Right ventricle myocardium superior (tissue), 1 donor: ENCODE data around the gene CFAP91. TPM values are rescaled to one million over a fixed set of nuclear protein-coding genes. Genes with fewer than 3 reads are reported as not detected.

Experiments used
- ATAC-seq: fragments of 200-7000 bp; cut with Tn5 transposase; one replicate; pipeline ENCODE4 v1.9.1; 2020; ENCODE audit warnings: mild to moderate bottlenecking; ENCODE audit not compliant: poor library complexity
- DNase-seq: peaks from one replicate; pipeline ENCODE4 v3.0.0-alpha.2; 2020
- intact Hi-C: fragments of 100-400 bp; cut with DNase I; formaldehyde crosslinking; loops from one replicate; pipeline ENCODE4 v1.11.2; 2022
- total RNA-seq: library from RNA; stranded (reverse); fragmentation: NEBNext Ultra II Directional; extraction: Animal tissue kit (Norgen Biotek cat#: 25700); gene quantifications from one replicate; pipeline ENCODE4 v1.2.1, GENCODE V29; 2021
- donor health status: DM: no; HTN: yes; CAD: no; lungs with severe emphysema.

The CFAP91 gene
- total RNA-seq, 1 donor from 2014 or later, result 0.75 TPM

DNA sequence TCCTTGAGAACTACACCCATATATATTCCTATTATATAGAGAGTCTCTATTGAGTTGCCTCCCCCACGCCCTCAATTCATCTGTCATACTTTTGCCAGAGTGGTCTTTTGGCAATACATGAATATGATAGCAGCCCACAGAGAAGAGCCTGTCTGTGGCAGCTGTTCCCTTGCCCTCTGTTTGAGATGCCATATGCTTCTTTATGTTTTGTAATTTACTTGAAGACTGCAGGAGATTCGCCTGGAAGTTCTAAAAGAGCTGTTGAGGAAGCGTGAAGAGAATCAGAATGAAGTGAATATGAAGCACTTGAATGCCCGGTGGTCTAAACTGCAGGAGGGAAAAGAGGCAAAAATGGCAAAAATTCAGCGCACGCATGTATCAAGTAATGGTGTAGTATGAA, 27.2 kb downstream of the CFAP91 start:
- no peak for DNase-seq
- intact Hi-C loops, result no loop called here
- no peak for ATAC-seq

DNA sequence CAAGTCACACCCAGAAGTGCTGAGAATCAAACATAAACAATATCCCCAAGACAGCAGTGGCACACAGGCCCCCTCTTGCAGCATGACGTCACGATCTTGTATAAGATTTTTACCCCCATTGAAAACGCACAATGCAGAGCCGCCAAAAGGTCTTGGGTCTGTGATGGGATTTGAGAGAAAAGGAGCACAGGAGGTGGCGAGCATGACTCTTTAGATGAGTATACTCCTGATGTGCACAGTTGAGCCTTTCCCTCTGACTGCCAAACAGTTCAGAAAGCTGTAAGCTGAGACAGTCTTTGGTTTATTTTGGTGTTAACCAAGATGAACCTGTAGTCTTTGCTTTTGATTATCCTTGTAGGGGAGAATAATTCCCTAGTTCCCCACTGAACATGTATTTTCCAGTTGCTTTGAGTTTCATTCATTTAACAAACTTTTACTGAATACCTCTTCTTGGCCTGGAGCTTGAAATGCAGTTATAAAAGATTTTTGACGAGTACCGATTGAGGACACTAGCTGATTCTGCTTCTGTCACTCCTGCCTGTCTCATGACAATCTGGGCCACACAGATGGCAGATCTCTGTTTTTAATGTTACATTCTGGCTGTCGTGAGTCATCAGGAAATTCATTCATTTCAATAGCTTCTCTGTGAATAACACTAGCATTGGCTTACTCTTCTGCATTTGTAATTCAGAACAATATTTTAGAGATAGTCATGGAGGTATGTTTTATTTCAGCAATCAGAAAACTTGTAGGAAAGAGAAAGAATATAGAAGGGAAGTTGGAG, 28.9 kb downstream of the CFAP91 start:
- intact Hi-C loops, result no loop called here
- DNase-seq (no peak), ATAC-seq (no peak)

GRCh38 chr3:119733812-119734211, 31.0 kb downstream of the CFAP91 start:
- intact Hi-C loops, result no loop called here
- DNase-seq (no peak), ATAC-seq (no peak)

DNA sequence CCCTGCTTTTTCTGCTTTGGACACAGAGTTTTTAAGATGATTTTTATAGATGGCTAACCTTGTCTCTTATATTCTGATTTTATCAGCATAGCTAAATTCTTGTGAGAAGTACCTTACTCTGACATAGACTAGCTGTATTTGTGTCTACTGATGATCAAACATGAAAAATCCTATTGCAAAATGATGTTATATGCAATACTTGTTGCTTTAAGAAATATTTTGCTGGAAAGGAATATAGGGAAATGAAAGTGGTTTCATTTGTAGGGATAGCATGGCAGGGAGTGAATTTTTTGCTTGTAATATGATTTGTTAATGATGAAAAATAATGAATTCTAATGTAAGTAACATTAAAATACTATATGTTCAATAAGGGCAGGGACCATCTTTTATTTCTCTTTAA, 35.9 kb downstream of the CFAP91 start:
- intact Hi-C loops, result no loop called here
- no peak for DNase-seq
- ATAC-seq, result no peak

GRCh38 chr3:119741657-119742590, 39.1 kb downstream of the CFAP91 start:
- DNase-seq, result no peak
- no peak for ATAC-seq
- intact Hi-C loops, result no loop called here

DNA sequence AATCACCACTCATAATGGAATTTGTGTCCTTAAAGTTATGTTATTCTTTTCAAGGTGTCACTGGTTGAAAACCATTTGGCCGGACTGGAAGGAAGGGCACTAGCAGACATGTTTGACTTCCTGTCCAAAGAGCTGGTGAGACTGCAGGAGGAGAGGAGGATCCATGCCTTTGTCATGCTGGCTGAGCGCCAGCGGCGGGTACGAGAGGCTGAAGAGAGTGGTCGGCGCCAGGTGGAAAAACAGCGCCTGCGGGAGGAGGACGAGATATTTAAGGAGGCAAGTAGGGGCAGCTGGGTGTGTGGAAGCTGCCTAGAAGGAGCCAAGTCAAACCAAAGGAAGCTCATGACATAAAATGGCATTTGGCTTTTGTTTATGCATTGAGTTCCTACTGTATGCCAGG, 41.1 kb downstream of the CFAP91 start:
- ATAC-seq, result no peak
- DNase-seq, result no peak
- intact Hi-C loops, result no loop called here

DNA sequence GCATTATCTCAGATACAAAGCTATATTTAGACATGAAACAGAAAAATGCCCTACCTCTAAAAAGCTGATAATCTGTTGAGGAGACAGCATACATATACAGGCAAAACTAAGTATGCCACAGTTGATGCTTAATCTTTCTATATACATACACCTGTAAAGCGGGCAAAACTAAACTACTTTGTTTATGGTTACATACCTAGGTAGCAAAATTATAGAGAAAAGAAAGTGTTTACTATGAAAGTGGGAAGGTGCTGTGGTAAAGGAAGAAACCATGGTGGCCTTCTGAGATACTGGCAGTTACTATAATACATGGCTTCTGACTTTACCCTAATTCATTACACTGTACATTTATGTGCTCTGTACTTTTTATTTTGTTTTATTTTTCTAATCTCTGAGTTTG, 43.1 kb downstream of the CFAP91 start:
- intact Hi-C loops, result no loop called here
- no peak for DNase-seq
- ATAC-seq, result no peak

DNA sequence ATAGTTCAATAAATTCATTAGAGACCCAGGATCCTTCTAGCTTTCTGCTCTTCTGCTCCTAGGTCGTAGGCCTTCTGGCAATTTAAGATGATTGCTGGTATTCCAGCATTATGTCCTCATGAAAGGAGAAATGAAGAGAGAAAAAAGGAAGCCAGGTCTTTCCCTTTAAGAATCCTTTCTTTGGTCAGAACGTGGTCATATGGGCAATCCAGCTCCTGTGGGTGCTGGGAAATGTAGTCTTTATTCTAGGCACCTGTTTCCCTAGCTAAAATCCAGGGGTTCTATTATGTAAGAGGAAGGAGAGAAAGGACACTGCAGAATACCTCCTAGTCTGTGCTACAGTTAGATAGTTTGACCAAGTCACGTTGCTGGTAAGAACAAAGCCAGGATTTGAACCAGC, 43.6 kb downstream of the CFAP91 start:
- intact Hi-C loops, result no loop called here
- no peak for ATAC-seq
- no peak for DNase-seq

DNA sequence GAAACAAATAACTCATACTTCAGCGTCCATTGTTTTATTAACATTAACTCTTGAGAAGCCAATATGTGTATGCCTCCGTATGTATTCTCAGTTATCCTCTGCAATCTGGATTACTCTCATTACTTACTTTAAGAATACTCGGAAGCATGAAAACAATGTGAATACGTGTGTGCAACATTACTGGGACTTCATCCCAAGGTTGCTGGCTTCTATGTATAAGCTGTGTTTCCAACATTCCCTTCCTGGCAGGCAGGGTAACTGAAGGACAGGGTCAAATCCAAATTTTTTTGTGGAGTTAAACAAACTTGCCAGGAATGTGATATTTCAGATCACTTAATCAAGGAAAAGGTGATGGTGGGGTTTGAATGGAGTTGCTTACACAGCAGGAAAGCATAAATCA, 44.5 kb downstream of the CFAP91 start:
- DNase-seq, result no peak
- no peak for ATAC-seq
- intact Hi-C loops, result no loop called here

GRCh38 chr3:119748991-119749390, 46.2 kb downstream of the CFAP91 start:
- no peak for DNase-seq

DNA sequence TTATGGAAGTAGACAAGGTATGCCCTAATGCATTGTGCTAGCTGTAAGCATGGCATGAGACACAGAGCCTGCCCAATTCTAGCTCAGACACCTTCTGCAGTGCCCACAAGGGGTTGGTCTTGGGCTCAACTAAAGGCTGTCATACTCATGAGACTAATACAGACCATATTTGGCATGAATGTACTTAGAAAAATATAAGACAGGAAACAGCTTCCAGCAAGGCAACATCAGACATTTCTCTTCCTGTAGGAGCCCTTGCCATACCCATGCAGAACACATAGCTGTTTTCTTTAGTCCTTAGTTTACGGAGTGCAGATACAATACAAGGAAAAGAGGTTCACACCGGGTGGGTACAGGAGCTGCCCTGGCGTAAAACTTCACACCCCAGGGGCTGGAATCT, 48.6 kb downstream of the CFAP91 start:
- ATAC-seq, result no peak
- intact Hi-C loops, result no loop called here
- DNase-seq, result no peak

More at GRCh38 chr3:119748991-119749390, 46.2 kb downstream of the CFAP91 start:
- intact Hi-C loops, result no loop called here
- no peak for ATAC-seq

Other genes with a start within 250 kb of the CFAP91 start
- gene TMEM39A, start 239.4 kb upstream of the CFAP91 start, total RNA-seq, result 15.0 TPM
- gene POGLUT1, start 234.1 kb upstream of the CFAP91 start, total RNA-seq, result 4.6 TPM
- 331 TPM for gene TIMMDC1, start 204.5 kb upstream of the CFAP91 start, total RNA-seq
- gene CD80, start 143.4 kb upstream of the CFAP91 start, total RNA-seq, result not detected
- 12.2 TPM for gene ADPRH, start 123.5 kb upstream of the CFAP91 start, total RNA-seq
- gene PLA1A, start 105.1 kb upstream of the CFAP91 start, total RNA-seq, result 1.6 TPM
- gene POPDC2, start 42.4 kb upstream of the CFAP91 start, total RNA-seq, result 538 TPM
- 168 TPM for gene COX17, start 25.6 kb upstream of the CFAP91 start, total RNA-seq
- gene NR1I2, start 79.1 kb downstream of the CFAP91 start, total RNA-seq, result 0.11 TPM